ENCODE measurements around the gene UBE3B.

Gene UBE3B

GRCh38 chr12:109491671-109492070 is 14.2 kb downstream of the UBE3B start:
- no peak overlapping the region for H3K18ac ChIP-seq (ENCODE audit: low read length)
- no peak overlapping the region for H4K8ac ChIP-seq (ENCODE audit: low read depth, low read length)
- no peak overlapping the region for H2BK12ac ChIP-seq (ENCODE audit: low read length)

GRCh38 chr12:109492371-109492770 is 14.9 kb downstream of the UBE3B start:
- no peak overlapping the region for H3K23ac ChIP-seq (ENCODE audit: low read length)
- no peaks in the 10 kb centered on the region for H3K27me3 ChIP-seq (ENCODE audit: insufficient read depth, low read length)
- peaks cover 25 to 47% of the 10 kb centered on the region in 2 experiments for H3K36me3 ChIP-seq (ENCODE audit: control insufficient read depth in 1 of 2, insufficient read depth in 2 of 2, low read length in 2 of 2)
- H2BK5ac ChIP-seq (ENCODE audit: low read depth, low read length, poor library complexity): no peak overlapping the region
- H3K9me3 ChIP-seq (ENCODE audit: insufficient read depth, low read depth, low read length): no peaks in the 10 kb centered on the region
- no peak overlapping the region for H3K9ac ChIP-seq (ENCODE audit: low read length)
- no peak overlapping the region for H3K14ac ChIP-seq (ENCODE audit: low read length)
- no peak for DNase-seq
- no peaks in the 10 kb centered on the region for H3K4me1 ChIP-seq (ENCODE audit: control insufficient read depth in 1 of 2, insufficient read depth in 2 of 2, low read length in 2 of 2)
- no peak overlapping the region for H3K27ac ChIP-seq (ENCODE audit: low read depth, low read length)
- no peak overlapping the region for H2AK5ac ChIP-seq (ENCODE audit: low read length)
- H3K4me3 ChIP-seq (ENCODE audit: low read depth, low read length): no peak overlapping the region
- H3K4ac ChIP-seq (ENCODE audit: low read depth, low read length): no peak overlapping the region
- no peaks in the 10 kb centered on the region for H3K79me2 ChIP-seq (ENCODE audit: control insufficient read depth, insufficient read depth, low read length, poor library complexity)
- H2AFZ ChIP-seq (ENCODE audit: insufficient read depth, low read length, poor library complexity): no peak overlapping the region
- no CpG with 5 or more reads among the region's 5 CpGs for whole genome bisulfite sequencing (ENCODE audit: extremely low coverage, insufficient coverage, insufficient read length)
- no peaks in the 10 kb centered on the region for H3K79me1 ChIP-seq (ENCODE audit: low read length)
- no peak overlapping the region for H3K4me2 ChIP-seq (ENCODE audit: low read length)
- H2BK120ac ChIP-seq (ENCODE audit: insufficient read depth, low read length, poor library complexity): no peak overlapping the region
- no peak overlapping the region for H4K8ac ChIP-seq (ENCODE audit: low read depth, low read length)
- no peak overlapping the region for H4K12ac ChIP-seq (ENCODE audit: low read depth, low read length)
- no peak overlapping the region for H3K18ac ChIP-seq (ENCODE audit: low read length)
- no peak overlapping the region for H4K91ac ChIP-seq (ENCODE audit: low read depth, low read length)
- no peak overlapping the region for H2BK12ac ChIP-seq (ENCODE audit: low read length)

More at GRCh38 chr12:109491671-109492070, 14.2 kb downstream of the UBE3B start:
- Histone ChIP-seq H3K14ac (ENCODE audit: low read length) (no peak overlapping the region), H3K9me3 (ENCODE audit: insufficient read depth, low read depth, low read length) (no peaks in the 10 kb centered on the region), H3K79me1 (ENCODE audit: low read length) (no peaks in the 10 kb centered on the region), H3K23ac (ENCODE audit: low read length) (no peak overlapping the region), H2AFZ (ENCODE audit: insufficient read depth, low read length, poor library complexity) (no peak overlapping the region), H3K36me3 (ENCODE audit: control insufficient read depth in 1 of 2, insufficient read depth in 2 of 2, low read length in 2 of 2) (peaks cover 30 to 54% of the 10 kb centered on the region in 2 experiments), H2BK120ac (ENCODE audit: insufficient read depth, low read length, poor library complexity) (no peak overlapping the region), H3K4me1 (ENCODE audit: control insufficient read depth in 1 of 2, insufficient read depth in 2 of 2, low read length in 2 of 2) (no peaks in the 10 kb centered on the region), H3K4ac (ENCODE audit: low read depth, low read length) (no peak overlapping the region), H2BK5ac (ENCODE audit: low read depth, low read length, poor library complexity) (no peak overlapping the region), H3K4me2 (ENCODE audit: low read length) (no peak overlapping the region), H3K9ac (ENCODE audit: low read length) (no peak overlapping the region), H2AK5ac (ENCODE audit: low read length) (no peak overlapping the region), H4K12ac (ENCODE audit: low read depth, low read length) (no peak overlapping the region), H3K27me3 (ENCODE audit: insufficient read depth, low read length) (no peaks in the 10 kb centered on the region), H3K4me3 (ENCODE audit: low read depth, low read length) (no peak overlapping the region), H4K91ac (ENCODE audit: low read depth, low read length) (no peak overlapping the region), H3K79me2 (ENCODE audit: control insufficient read depth, insufficient read depth, low read length, poor library complexity) (no peaks in the 10 kb centered on the region), H3K27ac (ENCODE audit: low read depth, low read length) (no peak overlapping the region)
- no peak for DNase-seq
- no CpG with 5 or more reads among the region's 4 CpGs for WGBS (ENCODE audit: extremely low coverage, insufficient coverage, insufficient read length)

- no peaks in the 10 kb centered on the region for H3K27me3 ChIP-seq (ENCODE audit: insufficient read depth, low read length)
- no peaks in the 10 kb centered on the region for H3K79me2 ChIP-seq (ENCODE audit: control insufficient read depth, insufficient read depth, low read length, poor library complexity)
- no peak overlapping the region for H4K8ac ChIP-seq (ENCODE audit: low read depth, low read length)
- H2BK5ac ChIP-seq (ENCODE audit: low read depth, low read length, poor library complexity): no peak overlapping the region
- no peak overlapping the region for H3K27ac ChIP-seq (ENCODE audit: low read depth, low read length)
- no peak overlapping the region for H2AK5ac ChIP-seq (ENCODE audit: low read length)
- H4K12ac ChIP-seq (ENCODE audit: low read depth, low read length): no peak overlapping the region
- DNase-seq: no peak
- peaks cover 22 to 40% of the 10 kb centered on the region in 2 experiments for H3K36me3 ChIP-seq (ENCODE audit: control insufficient read depth in 1 of 2, insufficient read depth in 2 of 2, low read length in 2 of 2)
- H3K4me3 ChIP-seq (ENCODE audit: low read depth, low read length): no peak overlapping the region
- no peaks in the 10 kb centered on the region for H3K79me1 ChIP-seq (ENCODE audit: low read length)
- H2AFZ ChIP-seq (ENCODE audit: insufficient read depth, low read length, poor library complexity): no peak overlapping the region
- H4K91ac ChIP-seq (ENCODE audit: low read depth, low read length): no peak overlapping the region
- H3K9ac ChIP-seq (ENCODE audit: low read length): no peak overlapping the region
- no peak overlapping the region for H2BK12ac ChIP-seq (ENCODE audit: low read length)
- no peak overlapping the region for H3K4me2 ChIP-seq (ENCODE audit: low read length)
- H3K18ac ChIP-seq (ENCODE audit: low read length): no peak overlapping the region
- H2BK120ac ChIP-seq (ENCODE audit: insufficient read depth, low read length, poor library complexity): no peak overlapping the region
- H3K4ac ChIP-seq (ENCODE audit: low read depth, low read length): no peak overlapping the region
- no peaks in the 10 kb centered on the region for H3K4me1 ChIP-seq (ENCODE audit: control insufficient read depth in 1 of 2, insufficient read depth in 2 of 2, low read length in 2 of 2)
- no peaks in the 10 kb centered on the region for H3K9me3 ChIP-seq (ENCODE audit: insufficient read depth, low read depth, low read length)
- H3K23ac ChIP-seq (ENCODE audit: low read length): no peak overlapping the region
- H3K14ac ChIP-seq (ENCODE audit: low read length): no peak overlapping the region
Observed at GRCh38 chr12:109493090-109493489, 15.7 kb downstream of the UBE3B start.

GRCh38 chr12:109493938-109494337 is 16.5 kb downstream of the UBE3B start:
- Histone ChIP-seq H3K4me1 (ENCODE audit: control insufficient read depth in 1 of 2, insufficient read depth in 2 of 2, low read length in 2 of 2) (peaks cover 0 to 2% of the 10 kb centered on the region in 2 experiments), H3K79me2 (ENCODE audit: control insufficient read depth, insufficient read depth, low read length, poor library complexity) (no peaks in the 10 kb centered on the region), H3K14ac (ENCODE audit: low read length) (no peak overlapping the region), H3K23ac (ENCODE audit: low read length) (no peak overlapping the region), H4K12ac (ENCODE audit: low read depth, low read length) (no peak overlapping the region), H4K8ac (ENCODE audit: low read depth, low read length) (no peak overlapping the region), H2BK120ac (ENCODE audit: insufficient read depth, low read length, poor library complexity) (no peak overlapping the region), H3K36me3 (ENCODE audit: control insufficient read depth in 1 of 2, insufficient read depth in 2 of 2, low read length in 2 of 2) (peaks cover 21 to 36% of the 10 kb centered on the region in 2 experiments), H3K4ac (ENCODE audit: low read depth, low read length) (no peak overlapping the region), H4K91ac (ENCODE audit: low read depth, low read length) (no peak overlapping the region), H2BK12ac (ENCODE audit: low read length) (no peak overlapping the region), H3K79me1 (ENCODE audit: low read length) (no peaks in the 10 kb centered on the region), H3K4me2 (ENCODE audit: low read length) (no peak overlapping the region), H2BK5ac (ENCODE audit: low read depth, low read length, poor library complexity) (no peak overlapping the region), H3K9ac (ENCODE audit: low read length) (no peak overlapping the region), H2AFZ (ENCODE audit: insufficient read depth, low read length, poor library complexity) (no peak overlapping the region), H3K4me3 (ENCODE audit: low read depth, low read length) (no peak overlapping the region), H3K27me3 (ENCODE audit: insufficient read depth, low read length) (no peaks in the 10 kb centered on the region), H3K9me3 (ENCODE audit: insufficient read depth, low read depth, low read length) (no peaks in the 10 kb centered on the region), H3K27ac (ENCODE audit: low read depth, low read length) (no peak overlapping the region), H2AK5ac (ENCODE audit: low read length) (no peak overlapping the region), H3K18ac (ENCODE audit: low read length) (no peak overlapping the region)
- no CpG with 5 or more reads among the region's 1 CpG for WGBS (ENCODE audit: extremely low coverage, insufficient coverage, insufficient read length)
- DNase-seq: no peak

All from trophoblast cell (in vitro differentiated cells and primary cell).